Trophoblast cell (in vitro differentiated cells and primary cell): ENCODE results near the gene OR51E2.
A peak's percentile ranks its signal among the peaks of the same experiment; 100 is the strongest.

Experiments
- DNase-seq, 2 donors: peaks; one replicate each; pipeline ENCODE4 v3.0.0-alpha.2; 2016
- H2AFZ ChIP-seq: 2 replicates; pipeline ENCODE4 v1.6.1; 2013; ENCODE audit warnings: low read length, moderate library complexity, mild to moderate bottlenecking; ENCODE audit not compliant: insufficient read depth, poor library complexity
- H2AK5ac ChIP-seq: 2 replicates; pipeline ENCODE4 v1.6.1; 2013; ENCODE audit warnings: mild to moderate bottlenecking, low read length
- H2BK120ac ChIP-seq: 2 replicates; pipeline ENCODE4 v1.6.1; 2013; ENCODE audit warnings: low read length, mild to moderate bottlenecking, moderate library complexity; ENCODE audit not compliant: insufficient read depth, poor library complexity
- H2BK12ac ChIP-seq: 2 replicates; pipeline ENCODE4 v1.6.1; 2013; ENCODE audit warnings: mild to moderate bottlenecking, low read length, moderate library complexity
- H2BK5ac ChIP-seq: 2 replicates; pipeline ENCODE4 v1.6.1; 2013; ENCODE audit warnings: low read length, low read depth, moderate library complexity, mild to moderate bottlenecking; ENCODE audit not compliant: poor library complexity
- H3K14ac ChIP-seq: 2 replicates; pipeline ENCODE4 v1.6.1; 2013; ENCODE audit warnings: mild to moderate bottlenecking, low read length
- H3K18ac ChIP-seq: 2 replicates; pipeline ENCODE4 v1.6.1; 2013; ENCODE audit warnings: mild to moderate bottlenecking, low read length
- H3K23ac ChIP-seq: 2 replicates; pipeline ENCODE4 v1.6.1; 2013; ENCODE audit warnings: low read length
- H3K27ac ChIP-seq: 2 replicates; pipeline ENCODE4 v1.5.1; 2013; ENCODE audit warnings: low read depth, mild to moderate bottlenecking, inconsistent platforms, low read length, moderate library complexity
- H3K27me3 ChIP-seq: 2 replicates; pipeline ENCODE4 v1.6.1; 2013; ENCODE audit warnings: inconsistent platforms, mild to moderate bottlenecking, low read length, moderate library complexity; ENCODE audit not compliant: insufficient read depth
- H3K36me3 ChIP-seq, 2 experiments: 1 replicate in 1 of 2; 2 replicates in 1 of 2; pipeline ENCODE4 v1.6.1; 2013; ENCODE audit warnings: low read length in 2 of 2, mild to moderate bottlenecking in 2 of 2, moderate library complexity in 1 of 2; ENCODE audit not compliant: insufficient read depth in 2 of 2, control insufficient read depth in 1 of 2
- H3K4ac ChIP-seq: 2 replicates; pipeline ENCODE4 v1.6.1; 2013; ENCODE audit warnings: low read depth, mild to moderate bottlenecking, low read length, moderate library complexity
- H3K4me1 ChIP-seq, 2 experiments: 1 replicate in 1 of 2; 2 replicates in 1 of 2; pipeline ENCODE4 v1.6.1; 2013; ENCODE audit warnings: low read length in 2 of 2, mild to moderate bottlenecking in 2 of 2, moderate library complexity in 1 of 2; ENCODE audit not compliant: insufficient read depth in 2 of 2, control insufficient read depth in 1 of 2
- H3K4me2 ChIP-seq: 2 replicates; pipeline ENCODE4 v1.6.1; 2013; ENCODE audit warnings: inconsistent platforms, mild to moderate bottlenecking, low read length, moderate library complexity
- H3K4me3 ChIP-seq: 2 replicates; pipeline ENCODE4 v1.5.1; 2013; ENCODE audit warnings: mild to moderate bottlenecking, low read depth, low read length, inconsistent platforms
- H3K79me1 ChIP-seq: one replicate; pipeline ENCODE4 v1.6.1; 2013; ENCODE audit warnings: low read length
- H3K79me2 ChIP-seq: 2 replicates; pipeline ENCODE4 v1.6.1; 2013; ENCODE audit warnings: low read length, mild to moderate bottlenecking; ENCODE audit not compliant: control insufficient read depth, insufficient read depth, poor library complexity
- H3K9ac ChIP-seq: 2 replicates; pipeline ENCODE4 v1.6.1; 2013; ENCODE audit warnings: mild to moderate bottlenecking, low read length
- H3K9me3 ChIP-seq: 2 replicates; pipeline ENCODE4 v1.6.1; 2013; ENCODE audit warnings: low read depth, mild to moderate bottlenecking, control low read depth, inconsistent platforms, low read length; ENCODE audit not compliant: insufficient read depth
- H4K12ac ChIP-seq: 2 replicates; pipeline ENCODE4 v1.6.1; 2013; ENCODE audit warnings: low read depth, mild to moderate bottlenecking, low read length, moderate library complexity
- H4K8ac ChIP-seq: 2 replicates; pipeline ENCODE4 v1.6.1; 2013; ENCODE audit warnings: low read depth, mild to moderate bottlenecking, low read length, moderate library complexity
- H4K91ac ChIP-seq: one replicate; pipeline ENCODE4 v1.6.1; 2013; ENCODE audit warnings: low read depth, mild to moderate bottlenecking, low read length, moderate library complexity
- WGBS: extraction: QIAGEN DNeasy Blood & Tissue Kit; methylation state at CpG from one replicate; pipeline ENCODE4 v1.1.7; 2013; ENCODE audit warnings: missing lambda C conversion rate; ENCODE audit not compliant: insufficient read length, insufficient coverage; ENCODE audit errors: extremely low coverage; 5-methylcytosine and 5-hydroxymethylcytosine counted together

OR51E2 gene

DNA sequence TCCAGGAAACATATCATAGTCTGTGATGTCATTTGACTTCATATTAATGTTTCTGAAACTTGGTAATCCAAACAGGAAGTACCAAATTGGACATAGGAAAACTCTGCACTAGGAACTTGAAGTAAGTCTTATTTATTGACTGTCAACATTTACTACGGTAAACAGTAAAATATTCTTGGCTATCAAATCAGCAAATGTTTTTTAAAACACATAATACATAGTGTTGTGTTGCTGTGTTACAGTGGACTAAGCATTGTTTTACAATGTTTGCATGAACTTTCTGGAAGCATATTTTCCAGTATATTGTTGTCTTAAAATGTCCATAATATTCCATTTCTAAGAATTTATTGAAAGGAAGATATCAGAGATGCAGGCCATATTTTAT is 2.8 kb upstream of the OR51E2 start:
- H2BK5ac ChIP-seq, result no peak overlapping the region
- DNase-seq, result no peak
- H2AFZ ChIP-seq, result no peak overlapping the region
- no peak overlapping the region for H3K9ac ChIP-seq
- H3K27ac ChIP-seq, result no peak overlapping the region
- H2BK120ac ChIP-seq, result no peak overlapping the region
- H3K23ac ChIP-seq, result no peak overlapping the region
- H3K4me1 ChIP-seq, result no peaks in the 10 kb centered on the region
- H4K8ac ChIP-seq, result no peak overlapping the region
- H3K4me2 ChIP-seq, result no peak overlapping the region
- no CpG with 5 or more reads among the region's 1 CpG for WGBS
- H2BK12ac ChIP-seq, result no peak overlapping the region
- no peak overlapping the region for H2AK5ac ChIP-seq
- no peaks in the 10 kb centered on the region for H3K79me2 ChIP-seq
- H3K27me3 ChIP-seq, result no peaks in the 10 kb centered on the region
- H3K18ac ChIP-seq, result no peak overlapping the region
- H3K36me3 ChIP-seq, result no peaks in the 10 kb centered on the region
- H4K12ac ChIP-seq, result no peak overlapping the region
- H3K14ac ChIP-seq, result no peak overlapping the region
- no peak overlapping the region for H3K4ac ChIP-seq
- no peak overlapping the region for H3K4me3 ChIP-seq
- H3K9me3 ChIP-seq, result no peaks in the 10 kb centered on the region
- no peak overlapping the region for H4K91ac ChIP-seq
- H3K79me1 ChIP-seq, result no peaks in the 10 kb centered on the region

- H3K23ac ChIP-seq, result no peak overlapping the region
- no peaks in the 10 kb centered on the region for H3K79me1 ChIP-seq
- no peaks in the 10 kb centered on the region for H3K9me3 ChIP-seq
- no peak overlapping the region for H2AFZ ChIP-seq
- no peak overlapping the region for H4K12ac ChIP-seq
- no peak overlapping the region for H3K18ac ChIP-seq
- no peak overlapping the region for H3K4me3 ChIP-seq
- no peak overlapping the region for H2BK120ac ChIP-seq
- no peak overlapping the region for H3K4ac ChIP-seq
- no peak overlapping the region for H2BK5ac ChIP-seq
- no peaks in the 10 kb centered on the region for H3K36me3 ChIP-seq
- no peak overlapping the region for H2AK5ac ChIP-seq
- H3K27ac ChIP-seq, result no peak overlapping the region
- no peak overlapping the region for H3K9ac ChIP-seq
- H3K27me3 ChIP-seq, result no peaks in the 10 kb centered on the region
- no peak overlapping the region for H4K8ac ChIP-seq
- no peak overlapping the region for H4K91ac ChIP-seq
- DNase-seq, result no peak
- no peaks in the 10 kb centered on the region for H3K79me2 ChIP-seq
- H3K4me1 ChIP-seq, result no peaks in the 10 kb centered on the region
- no peak overlapping the region for H3K14ac ChIP-seq
- H2BK12ac ChIP-seq, result no peak overlapping the region
- H3K4me2 ChIP-seq, result no peak overlapping the region
- WGBS, result no CpG with 5 or more reads among the region's 3 CpGs
Observed at GRCh38 chr11:4699697-4700435, 2.2 kb upstream of the OR51E2 start.

GRCh38 chr11:4695442-4695841 is 2.2 kb downstream of the OR51E2 start:
- Histone ChIP-seq H3K4ac (no peak overlapping the region), H3K36me3 (no peaks in the 10 kb centered on the region), H3K27me3 (no peaks in the 10 kb centered on the region), H3K18ac (no peak overlapping the region), H3K79me2 (no peaks in the 10 kb centered on the region), H2BK120ac (no peak overlapping the region), H3K4me3 (no peak overlapping the region), H2AK5ac (no peak overlapping the region), H3K9me3 (no peaks in the 10 kb centered on the region), H3K23ac (no peak overlapping the region), H2AFZ (no peak overlapping the region), H3K4me1 (no peaks in the 10 kb centered on the region), H2BK5ac (no peak overlapping the region), H2BK12ac (no peak overlapping the region), H3K27ac (no peak overlapping the region), H3K4me2 (no peak overlapping the region), H3K14ac (no peak overlapping the region), H4K91ac (no peak overlapping the region), H4K12ac (no peak overlapping the region), H4K8ac (no peak overlapping the region), H3K79me1 (no peaks in the 10 kb centered on the region), H3K9ac (no peak overlapping the region)
- DNase-seq, result no peak
- WGBS, result no CpG with 5 or more reads among the region's 1 CpG

- Histone ChIP-seq H2AK5ac (no peak overlapping the region), H4K8ac (no peak overlapping the region), H4K91ac (no peak overlapping the region), H3K79me2 (no peaks in the 10 kb centered on the region), H3K4me3 (no peak overlapping the region), H3K4me1 (no peaks in the 10 kb centered on the region), H3K27ac (no peak overlapping the region), H3K36me3 (no peaks in the 10 kb centered on the region), H2BK12ac (no peak overlapping the region), H3K4ac (no peak overlapping the region), H3K79me1 (no peaks in the 10 kb centered on the region), H2BK5ac (no peak overlapping the region), H3K18ac (no peak overlapping the region), H3K4me2 (no peak overlapping the region), H3K14ac (no peak overlapping the region), H3K23ac (no peak overlapping the region), H3K9ac (no peak overlapping the region), H3K27me3 (no peaks in the 10 kb centered on the region), H3K9me3 (no peaks in the 10 kb centered on the region), H2AFZ (no peak overlapping the region), H2BK120ac (no peak overlapping the region), H4K12ac (no peak overlapping the region)
- peak in 1 of 2 donors; percentile 9 for DNase-seq
- no CpG with 5 or more reads among the region's 3 CpGs for WGBS
Observed at GRCh38 chr11:4684631-4685285, 12.9 kb downstream of the OR51E2 start.
